ENCODE data around the gene HASPIN.

GRCh38 chr17:3723188-3723555 is 531 bp upstream of the HASPIN start:
- TF ChIP-seq CTCF (IDR thresholded peaks at IDR 0.05) (no peak; the same call in none of the 2 replicates), ZFX (IDR thresholded peaks at IDR 0.05; ENCODE audit: borderline replicate concordance) (no peak)
